Measurements from ENCODE around the gene TCEA2.

Gene TCEA2

DNA sequence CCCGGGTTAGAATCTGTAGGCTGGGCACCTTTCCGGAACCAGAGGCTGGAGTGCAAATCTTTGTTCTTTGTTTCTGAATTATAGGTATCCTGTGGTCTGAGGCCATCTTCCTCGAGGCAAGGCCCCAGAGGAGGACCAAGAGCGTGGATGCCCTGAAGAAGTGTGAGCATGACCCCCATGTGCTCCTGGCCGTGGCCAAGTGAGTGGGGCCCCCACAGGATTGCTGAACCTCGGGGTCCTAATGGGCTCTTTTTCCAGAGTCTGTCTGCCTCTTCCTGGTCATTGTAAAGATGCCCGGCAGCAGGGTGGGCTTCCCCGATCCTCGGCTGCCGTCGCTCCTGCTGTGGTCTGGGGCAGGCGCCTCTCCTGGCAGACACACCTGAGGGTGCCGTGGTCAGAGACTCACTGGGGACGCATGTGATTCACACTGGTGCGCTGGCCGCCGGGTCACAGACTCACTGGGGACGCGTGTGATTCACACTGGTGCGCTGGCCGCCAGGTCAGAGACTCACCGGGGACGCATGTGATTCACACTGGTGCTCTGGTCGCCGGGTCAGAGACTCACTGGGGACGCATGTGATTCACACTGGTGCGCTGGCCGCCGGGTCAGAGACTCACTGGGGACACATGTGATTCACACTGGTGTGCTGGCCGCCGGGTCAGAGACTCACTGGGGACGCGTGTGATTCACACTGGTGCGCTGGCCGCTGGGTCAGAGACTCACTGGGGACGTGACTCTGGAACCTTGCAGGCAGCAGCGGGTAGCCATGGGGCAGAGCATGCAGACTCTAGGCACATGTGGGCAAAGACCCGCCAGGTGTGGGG lies 33.5 kb upstream of the TCEA2 start:
- H3K79me2 ChIP-seq (ENCODE audit: low read length), result no peaks in the 10 kb centered on the region
- no peak overlapping the region for H3K9ac ChIP-seq (ENCODE audit: low read length)
- H3K4me3 ChIP-seq (ENCODE audit: low read length), result no peak overlapping the region
- no peak overlapping the region for H2AFZ ChIP-seq (ENCODE audit: low read length)
- DNase-seq, result no peak
- H3K4me1 ChIP-seq (ENCODE audit: low read length), result no peaks in the 10 kb centered on the region
- H3F3A ChIP-seq (ENCODE audit: insufficient read depth, low read length), result no peaks in the 10 kb centered on the region
- H3K36me3 ChIP-seq (replicated peaks; ENCODE audit: insufficient read depth, low read length), result no peaks in the 10 kb centered on the region
- no peak overlapping the region for H3K4me2 ChIP-seq (ENCODE audit: low read depth, low read length)
- no peak overlapping the region for H3K27ac ChIP-seq (ENCODE audit: low read length)
- no peak for TF ChIP-seq EZH2phosphoT487 (IDR thresholded peaks at IDR 0.05; ENCODE audit: low read length)
- H3K9me2 ChIP-seq (replicated peaks; ENCODE audit: insufficient read depth, low read length), result no peaks in the 10 kb centered on the region
- no peaks in the 10 kb centered on the region for H3K27me3 ChIP-seq (replicated peaks; ENCODE audit: insufficient read depth, low read length)
- H3K9me3 ChIP-seq (replicated peaks; ENCODE audit: insufficient read depth, low read length), result no peaks in the 10 kb centered on the region
- no peaks in the 10 kb centered on the region for H4K20me1 ChIP-seq (ENCODE audit: insufficient read depth, low read length)

- Histone ChIP-seq H3K9me2 (replicated peaks; ENCODE audit: insufficient read depth, low read length) (no peaks in the 10 kb centered on the region), H3K4me3 (ENCODE audit: low read length) (no peak overlapping the region), H3K9ac (ENCODE audit: low read length) (no peak overlapping the region), H3K27me3 (replicated peaks; ENCODE audit: insufficient read depth, low read length) (no peaks in the 10 kb centered on the region), H3K79me2 (ENCODE audit: low read length) (no peaks in the 10 kb centered on the region), H3K4me1 (ENCODE audit: low read length) (no peaks in the 10 kb centered on the region), H3F3A (ENCODE audit: insufficient read depth, low read length) (no peaks in the 10 kb centered on the region), H3K36me3 (replicated peaks; ENCODE audit: insufficient read depth, low read length) (no peaks in the 10 kb centered on the region), H3K27ac (ENCODE audit: low read length) (no peak overlapping the region), H2AFZ (ENCODE audit: low read length) (no peak overlapping the region), H3K4me2 (ENCODE audit: low read depth, low read length) (no peak overlapping the region), H3K9me3 (replicated peaks; ENCODE audit: insufficient read depth, low read length) (no peaks in the 10 kb centered on the region), H4K20me1 (ENCODE audit: insufficient read depth, low read length) (no peaks in the 10 kb centered on the region)
- TF ChIP-seq CTCF (IDR thresholded peaks at IDR 0.05; ENCODE audit: low read length) (no peak), EZH2phosphoT487 (IDR thresholded peaks at IDR 0.05; ENCODE audit: low read length) (no peak), EZH2 (optimal IDR thresholded peaks at IDR 0.05; ENCODE audit: low read depth, low read length) (no peak)
- DNase-seq, result no peak
These were observed 32.4 kb upstream of the TCEA2 start for GRCh38 chr20:64030371-64031134.

DNA sequence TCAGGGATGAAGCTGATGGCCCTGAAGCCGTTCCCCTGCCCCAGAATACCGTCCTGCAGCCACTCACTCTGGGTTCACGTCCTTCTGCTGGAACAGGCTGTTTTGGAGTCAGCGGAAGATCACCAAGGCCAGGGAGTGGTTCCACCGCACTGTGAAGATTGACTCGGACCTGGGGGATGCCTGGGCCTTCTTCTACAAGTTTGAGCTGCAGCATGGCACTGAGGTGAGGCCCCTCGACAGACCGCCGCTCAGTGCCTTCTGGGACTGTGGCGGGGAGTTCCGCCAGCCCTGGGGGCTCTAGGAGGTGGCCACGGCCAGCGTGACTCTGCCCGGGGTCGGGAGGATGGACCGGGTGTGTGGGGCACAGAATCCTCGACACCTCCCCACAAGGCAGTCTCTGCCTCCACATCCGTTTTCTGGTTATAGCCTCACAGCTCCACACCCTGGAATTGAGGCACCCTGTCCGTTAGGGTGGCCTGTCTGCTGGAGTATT lies 31.1 kb upstream of the TCEA2 start:
- TF ChIP-seq EZH2 (optimal IDR thresholded peaks at IDR 0.05; ENCODE audit: low read depth, low read length), result no peak
- no peak for TF ChIP-seq EZH2phosphoT487 (IDR thresholded peaks at IDR 0.05; ENCODE audit: low read length)
- TF ChIP-seq CTCF (IDR thresholded peaks at IDR 0.05; ENCODE audit: low read length), result no peak
- H3K9ac ChIP-seq (ENCODE audit: low read length), result no peak overlapping the region
- H4K20me1 ChIP-seq (ENCODE audit: insufficient read depth, low read length), result no peaks in the 10 kb centered on the region
- no peak overlapping the region for H3K4me3 ChIP-seq (ENCODE audit: low read length)
- H3K4me2 ChIP-seq (ENCODE audit: low read depth, low read length), result no peak overlapping the region
- H3K27ac ChIP-seq (ENCODE audit: low read length), result no peak overlapping the region
- no peak overlapping the region for H2AFZ ChIP-seq (ENCODE audit: low read length)
- H3K9me3 ChIP-seq (replicated peaks; ENCODE audit: insufficient read depth, low read length), result no peaks in the 10 kb centered on the region
- peaks cover under 1% of the 10 kb centered on the region; the same call in 1 of the 2 replicates for H3K27me3 ChIP-seq (replicated peaks; ENCODE audit: insufficient read depth, low read length)
- no peaks in the 10 kb centered on the region for H3K36me3 ChIP-seq (replicated peaks; ENCODE audit: insufficient read depth, low read length)
- no peak for DNase-seq
- no peaks in the 10 kb centered on the region for H3K4me1 ChIP-seq (ENCODE audit: low read length)
- H3K9me2 ChIP-seq (replicated peaks; ENCODE audit: insufficient read depth, low read length), result no peaks in the 10 kb centered on the region
- H3K79me2 ChIP-seq (ENCODE audit: low read length), result no peaks in the 10 kb centered on the region
- no peaks in the 10 kb centered on the region for H3F3A ChIP-seq (ENCODE audit: insufficient read depth, low read length)

All from MM.1S (cell line).